Measurements from ENCODE around the gene SCP2. TPM values are rescaled to one million over a fixed set of nuclear protein-coding genes. Genes with fewer than 3 reads are reported as not detected.

SCP2 gene
- total RNA-seq, 1 experiment from 2014 or later, result 97.5 TPM

GRCh38 chr1:53062708-53063591 lies 135.9 kb downstream of the SCP2 start:
- no peak overlapping the region for H3K4me3 ChIP-seq (ENCODE audit: low read length)

GRCh38 chr1:53063744-53064515 lies 136.9 kb downstream of the SCP2 start:
- no peak overlapping the region for H3K9ac ChIP-seq (ENCODE audit: low read length)
- no peak overlapping the region for H3K27ac ChIP-seq (ENCODE audit: low read length)
- POLR2A ChIA-PET (ENCODE audit: unreplicated experiment), result no interaction called here
- H4K20me1 ChIP-seq (ENCODE audit: low read length), result no peaks in the 10 kb centered on the region
- no peaks in the 10 kb centered on the region for H3K9me2 ChIP-seq (replicated peaks; ENCODE audit: low read length)
- no peaks in the 10 kb centered on the region for H3F3A ChIP-seq (ENCODE audit: low read length, unreplicated experiment)
- H3K4me3 ChIP-seq (ENCODE audit: low read length), result no peak overlapping the region
- CTCF ChIA-PET, result no interaction called here
- no TSS peak for BruUV-seq (replicated peaks)
- no peaks in the 10 kb centered on the region for H3K79me2 ChIP-seq (ENCODE audit: low read length)
- TF ChIP-seq EZH2 (IDR thresholded peaks at IDR 0.05; ENCODE audit: low read length, unreplicated experiment) (no peak), EZH2phosphoT487 (IDR thresholded peaks at IDR 0.05; ENCODE audit: borderline replicate concordance, low read length) (no peak), CTCF (conservative IDR thresholded peaks at IDR 0.05; ENCODE audit: low read depth, low read length) (no peak)
- H3K36me3 ChIP-seq (ENCODE audit: low read depth, low read length), result no peaks in the 10 kb centered on the region
- no peak for DNase-seq
- no peak overlapping the region for H2AFZ ChIP-seq (ENCODE audit: low read length)
- no peaks in the 10 kb centered on the region for H3K27me3 ChIP-seq (ENCODE audit: low read length)
- H3K9me3 ChIP-seq (ENCODE audit: low read length), result no peaks in the 10 kb centered on the region
- no peak for ATAC-seq
- intact Hi-C loops (cut with micrococcal nuclease), result no loop called here
- H3K4me1 ChIP-seq (ENCODE audit: insufficient read depth, low read length), result no peaks in the 10 kb centered on the region
- no peak overlapping the region for H3K4me2 ChIP-seq (ENCODE audit: low read length)

More at GRCh38 chr1:53062708-53063591, 135.9 kb downstream of the SCP2 start:
- Histone ChIP-seq H4K20me1 (ENCODE audit: low read length) (no peaks in the 10 kb centered on the region), H2AFZ (ENCODE audit: low read length) (no peak overlapping the region), H3K27ac (ENCODE audit: low read length) (no peak overlapping the region), H3K4me2 (ENCODE audit: low read length) (no peak overlapping the region), H3K36me3 (ENCODE audit: low read depth, low read length) (no peaks in the 10 kb centered on the region), H3K9me3 (ENCODE audit: low read length) (no peaks in the 10 kb centered on the region), H3K27me3 (ENCODE audit: low read length) (no peaks in the 10 kb centered on the region), H3K9ac (ENCODE audit: low read length) (no peak overlapping the region), H3F3A (ENCODE audit: low read length, unreplicated experiment) (no peaks in the 10 kb centered on the region), H3K79me2 (ENCODE audit: low read length) (no peaks in the 10 kb centered on the region), H3K9me2 (replicated peaks; ENCODE audit: low read length) (no peaks in the 10 kb centered on the region), H3K4me1 (ENCODE audit: insufficient read depth, low read length) (no peaks in the 10 kb centered on the region)
- intact Hi-C loops (cut with micrococcal nuclease), result no loop called here
- BruUV-seq (replicated peaks), result no TSS peak
- DNase-seq (no peak), ATAC-seq (no peak)
- no peak for TF ChIP-seq CTCF (conservative IDR thresholded peaks at IDR 0.05; ENCODE audit: low read depth, low read length)
- TF ChIP-seq EZH2phosphoT487 (IDR thresholded peaks at IDR 0.05; ENCODE audit: borderline replicate concordance, low read length), result no peak
- TF ChIP-seq EZH2 (IDR thresholded peaks at IDR 0.05; ENCODE audit: low read length, unreplicated experiment), result no peak
- POLR2A ChIA-PET (ENCODE audit: unreplicated experiment), result no interaction called here
- CTCF ChIA-PET, result no interaction called here

Data from PC-3 (cell line).